NCI-H524 (cell line): ENCODE data around the gene SRSF3.
"Not testable (repeated sequence)": the region's sequence is repeated elsewhere in the genome, so short reads cannot be mapped to it uniquely, and the experiment has no call there.

ENCODE experiments used
- DNase-seq, 2 experiments: peaks; one replicate each; lab custom pipeline; 2025; lab: John Stamatoyannopoulos, UW

Gene SRSF3

GRCh38 chr6:36594029-36594815, at the start of gene SRSF3:
Gene SRSF3, plus strand, starts transcription at chr6:36594362. Its CDS starts 2,401 bp downstream, at chr6:36596763.
- peak; percentile 98 for DNase-seq

GRCh38 chr6:36545767-36546307, 48.3 kb upstream of the SRSF3 start:
- no peak for DNase-seq

GRCh38 chr6:36546308-36546919, 47.7 kb upstream of the SRSF3 start:
- DNase-seq, result peak in 1 of 2 experiments; percentile 23

GRCh38 chr6:36546920-36547645, 47.1 kb upstream of the SRSF3 start, which contains the start of gene STK38:
Gene STK38, minus strand, starts transcription at chr6:36547479. Its CDS starts 7,277 bp downstream, at chr6:36540202.
- DNase-seq, result peak; percentile 73 to 84

- DNase-seq, result no peak
These were observed 46.3 kb upstream of the SRSF3 start for GRCh38 chr6:36547646-36548400.

GRCh38 chr6:36548401-36548743, 45.8 kb upstream of the SRSF3 start:
- DNase-seq, result no peak

- no peak for DNase-seq
These were observed 43.6 kb upstream of the SRSF3 start for GRCh38 chr6:36550473-36551000.

- no peak for DNase-seq
These were observed 38.4 kb upstream of the SRSF3 start for GRCh38 chr6:36555750-36556252.

- no peak for DNase-seq
These were observed 37.9 kb upstream of the SRSF3 start for GRCh38 chr6:36556281-36556680.

- peak in 1 of 2 experiments; percentile 51 for DNase-seq
These were observed 35.0 kb upstream of the SRSF3 start for GRCh38 chr6:36559011-36559793.

GRCh38 chr6:36560822-36561221, 33.3 kb upstream of the SRSF3 start:
- DNase-seq, result no peak

- peak in 1 of 2 experiments; percentile 52 for DNase-seq
These were observed 30.8 kb upstream of the SRSF3 start for GRCh38 chr6:36563237-36563927.

- no peak for DNase-seq
These were observed 30.3 kb upstream of the SRSF3 start for GRCh38 chr6:36563928-36564284.

- no peak for DNase-seq
These were observed 27.7 kb upstream of the SRSF3 start for GRCh38 chr6:36566418-36566905.

- no peak for DNase-seq
These were observed 23.9 kb upstream of the SRSF3 start for GRCh38 chr6:36570264-36570663.

GRCh38 chr6:36571122-36572043, 22.8 kb upstream of the SRSF3 start:
- no peak for DNase-seq

GRCh38 chr6:36572353-36573311, 21.5 kb upstream of the SRSF3 start:
- DNase-seq, result not testable (repeated sequence)
